NCI-H1417 treated with DMSO at 0.1 percent for 48 hours (cell line): ENCODE data around the gene KRTAP10-5.
"Not testable (repeated sequence)": the region's sequence is repeated elsewhere in the genome, so short reads cannot be mapped to it uniquely, and the experiment has no call there.

ENCODE experiments used
- DNase-seq: peaks from one replicate; lab custom pipeline; 2025; lab: John Stamatoyannopoulos, UW

Gene KRTAP10-5, protein sequence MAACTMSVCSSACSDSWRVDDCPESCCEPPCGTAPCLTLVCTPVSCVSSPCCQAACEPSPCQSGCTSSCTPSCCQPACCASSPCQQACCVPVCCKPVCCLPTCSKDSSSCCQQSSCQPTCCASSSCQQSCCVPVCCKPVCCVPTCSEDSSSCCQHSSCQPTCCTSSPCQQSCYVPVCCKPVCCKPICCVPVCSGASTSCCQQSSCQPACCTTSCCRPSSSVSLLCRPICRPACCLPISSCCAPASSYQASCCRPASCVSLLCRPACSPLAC

DNA sequence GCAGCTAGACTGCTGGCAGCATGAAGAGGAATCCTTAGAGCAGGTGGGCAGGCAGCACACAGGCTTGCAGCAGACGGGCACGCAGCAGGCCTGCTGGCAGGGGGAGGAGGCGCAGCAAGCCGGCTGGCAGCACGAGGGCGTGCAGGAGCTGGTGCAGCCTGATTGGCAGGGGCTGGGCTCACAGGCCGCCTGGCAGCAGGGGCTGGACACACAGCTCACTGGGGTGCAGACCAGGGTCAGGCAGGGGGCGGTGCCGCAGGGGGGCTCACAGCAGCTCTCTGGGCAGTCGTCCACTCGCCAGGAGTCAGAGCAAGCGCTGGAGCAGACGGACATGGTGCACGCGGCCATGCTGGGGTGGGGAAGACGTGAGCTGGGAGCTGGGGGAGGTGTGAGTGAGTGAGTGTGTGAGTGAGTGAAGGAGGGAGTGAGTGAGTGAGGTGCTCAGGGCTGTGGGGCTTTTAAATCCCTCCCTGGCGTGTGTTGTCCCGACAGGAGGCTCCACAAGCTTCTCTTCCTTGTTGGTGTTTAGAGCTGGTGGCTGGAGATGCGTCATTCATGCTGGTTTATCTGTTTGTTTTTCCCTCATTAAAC is at the start of gene KRTAP10-5:
TSS of gene KRTAP10-5 (minus strand) at position 374 of the 591 bp plus-strand sequence. CDS start at position 348, 26 bp downstream.
- not testable (repeated sequence) for DNase-seq

DNA sequence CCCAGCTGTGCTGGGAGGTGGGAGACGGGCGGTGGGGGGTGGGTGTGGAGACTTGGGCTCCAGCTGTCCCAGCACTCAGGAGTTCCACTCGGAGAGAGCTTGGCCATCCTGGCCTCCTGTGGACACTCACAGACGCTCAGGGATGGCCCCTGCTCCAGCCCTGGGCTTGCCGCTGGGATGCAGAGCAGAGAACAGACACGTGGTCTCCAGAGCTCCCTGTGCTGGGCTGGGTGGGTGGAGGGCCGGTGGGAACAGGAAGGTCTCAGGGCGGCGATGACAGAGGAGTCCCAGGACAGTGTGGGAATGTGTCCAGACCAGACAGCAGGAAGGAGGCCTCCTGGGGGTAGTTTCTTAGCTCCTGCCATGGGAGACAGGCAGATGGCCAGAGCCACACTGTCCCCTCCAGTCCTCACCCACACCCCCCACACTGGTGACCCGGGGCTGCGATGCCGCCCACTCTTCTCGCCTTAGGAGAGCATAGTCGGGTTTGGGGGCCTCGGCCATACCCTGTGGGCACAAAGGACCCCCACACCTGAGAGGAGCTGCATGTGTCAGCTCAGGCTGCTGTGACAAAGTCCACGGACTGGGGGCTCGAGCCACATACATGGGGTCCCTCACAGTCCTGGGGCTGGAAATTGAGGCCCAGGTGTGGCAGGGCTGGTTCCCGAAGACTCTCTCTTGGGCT is 48.4 kb upstream of the KRTAP10-5 start:
- no peak for DNase-seq

- DNase-seq, result not testable (repeated sequence)
These were observed 47.4 kb upstream of the KRTAP10-5 start for GRCh38 chr21:44627831-44628233.

- DNase-seq, result not testable (repeated sequence)
These were observed 46.9 kb upstream of the KRTAP10-5 start for GRCh38 chr21:44627181-44627822.

DNA sequence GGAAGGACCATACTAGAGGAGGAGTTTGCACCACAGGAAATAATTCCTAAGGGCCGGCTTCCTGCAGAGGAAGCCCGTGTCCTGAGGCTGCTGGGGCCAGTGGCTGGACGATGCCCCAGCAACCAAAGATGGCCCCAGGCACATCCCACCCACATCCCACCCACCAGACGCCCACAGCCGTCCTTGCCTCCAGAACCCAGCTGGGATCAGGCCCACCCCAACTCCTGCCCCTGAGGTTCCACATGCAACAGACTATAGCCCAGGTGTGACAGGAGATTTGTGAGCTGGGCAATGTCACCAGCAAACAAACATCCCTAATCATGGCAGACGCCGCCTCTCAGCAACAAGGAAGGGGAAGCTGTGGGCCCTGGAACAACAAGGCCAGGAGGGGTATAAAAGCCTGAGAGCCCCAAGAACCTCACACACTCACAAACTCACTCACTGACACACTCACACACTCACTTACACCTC is 46.3 kb upstream of the KRTAP10-5 start, which contains the start of gene KRTAP10-9:
TSS of gene KRTAP10-9 (plus strand) at position 421 of the 471 bp plus-strand sequence. CDS start 79 bp downstream, outside the sequence.
- DNase-seq, result no peak

GRCh38 chr21:44626262-44626661 is 45.9 kb upstream of the KRTAP10-5 start:
- no peak for DNase-seq

DNA sequence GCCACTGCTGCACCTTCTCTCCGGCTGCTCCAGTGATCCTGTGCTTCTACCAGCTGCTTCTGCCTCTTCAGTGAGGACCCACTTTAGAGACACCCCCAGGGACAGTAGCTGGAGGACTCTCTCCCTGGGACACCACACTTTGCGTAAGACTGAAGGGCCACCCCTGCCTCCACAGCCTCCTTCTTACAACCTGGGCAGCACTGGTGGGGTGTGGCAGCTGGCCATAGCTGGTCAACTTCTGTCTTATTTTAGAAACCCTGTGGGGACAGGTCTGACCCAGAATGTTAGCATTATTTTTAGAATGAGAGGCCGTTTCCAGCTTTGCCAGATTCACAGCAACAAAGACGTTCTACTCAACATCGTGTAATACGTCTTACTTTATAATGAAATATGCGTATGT is 45.4 kb upstream of the KRTAP10-5 start:
- DNase-seq, result no peak

DNA sequence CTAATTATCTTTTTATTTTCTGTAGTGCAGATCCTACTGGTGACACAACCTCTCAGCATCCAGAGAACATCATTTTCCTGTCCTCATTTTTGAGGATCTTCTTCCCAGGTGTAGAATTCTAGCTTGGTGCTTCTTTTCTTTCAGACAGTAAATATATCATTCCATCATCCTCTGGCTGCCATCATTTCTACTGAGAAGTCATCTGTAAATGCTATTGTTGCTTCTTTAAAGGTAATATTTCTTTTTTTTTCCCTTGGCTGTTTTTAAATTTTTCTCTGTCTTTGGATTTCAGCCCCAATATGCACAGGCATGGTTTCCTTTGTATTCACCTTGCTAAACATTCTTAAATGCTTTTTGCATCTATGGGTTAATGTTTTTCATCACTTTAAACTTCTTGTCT is 43.2 kb upstream of the KRTAP10-5 start:
- DNase-seq, result no peak

- no peak for DNase-seq
These were observed 39.5 kb upstream of the KRTAP10-5 start for GRCh38 chr21:44619886-44620285.

GRCh38 chr21:44618909-44619308 is 38.5 kb upstream of the KRTAP10-5 start:
- DNase-seq, result no peak

DNA sequence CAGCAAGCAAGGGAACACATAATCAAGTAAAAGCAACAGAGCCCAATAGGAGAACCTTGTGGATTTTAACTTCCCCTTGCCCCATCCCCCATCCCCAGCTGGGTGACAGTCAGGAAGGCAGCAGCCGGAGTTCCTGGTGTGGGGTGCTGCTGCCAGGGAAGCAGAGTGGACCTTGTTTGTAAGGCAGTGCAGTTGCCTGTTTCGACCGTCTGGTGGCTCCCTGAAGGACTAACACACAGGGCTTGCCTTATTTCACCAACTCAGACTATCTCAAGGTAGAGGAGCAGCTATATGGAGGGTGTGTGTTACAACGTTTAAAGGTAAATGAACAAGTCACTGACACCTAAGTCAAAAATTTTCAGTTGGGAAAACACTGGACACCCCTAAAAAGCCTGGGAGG is 38.1 kb upstream of the KRTAP10-5 start:
- no peak for DNase-seq

- no peak for DNase-seq
These were observed 36.7 kb upstream of the KRTAP10-5 start for GRCh38 chr21:44617071-44617501.

DNA sequence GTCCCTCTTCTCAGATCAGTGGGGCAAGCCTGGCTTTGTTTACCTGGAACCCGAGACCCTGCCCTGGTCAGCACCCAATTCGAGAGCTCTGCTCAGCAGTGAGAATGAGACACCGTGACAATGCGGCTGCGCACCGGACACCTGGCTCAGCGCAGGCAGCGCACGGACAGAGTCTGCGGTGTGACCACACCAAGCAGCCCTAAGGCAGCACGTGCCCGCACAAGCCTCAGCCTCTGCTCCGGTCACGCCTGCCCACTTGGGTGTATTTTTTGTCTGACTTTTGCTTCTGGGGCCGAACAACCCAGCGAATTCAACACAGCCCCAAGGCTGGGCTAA is 36.2 kb upstream of the KRTAP10-5 start:
- DNase-seq, result no peak

DNA sequence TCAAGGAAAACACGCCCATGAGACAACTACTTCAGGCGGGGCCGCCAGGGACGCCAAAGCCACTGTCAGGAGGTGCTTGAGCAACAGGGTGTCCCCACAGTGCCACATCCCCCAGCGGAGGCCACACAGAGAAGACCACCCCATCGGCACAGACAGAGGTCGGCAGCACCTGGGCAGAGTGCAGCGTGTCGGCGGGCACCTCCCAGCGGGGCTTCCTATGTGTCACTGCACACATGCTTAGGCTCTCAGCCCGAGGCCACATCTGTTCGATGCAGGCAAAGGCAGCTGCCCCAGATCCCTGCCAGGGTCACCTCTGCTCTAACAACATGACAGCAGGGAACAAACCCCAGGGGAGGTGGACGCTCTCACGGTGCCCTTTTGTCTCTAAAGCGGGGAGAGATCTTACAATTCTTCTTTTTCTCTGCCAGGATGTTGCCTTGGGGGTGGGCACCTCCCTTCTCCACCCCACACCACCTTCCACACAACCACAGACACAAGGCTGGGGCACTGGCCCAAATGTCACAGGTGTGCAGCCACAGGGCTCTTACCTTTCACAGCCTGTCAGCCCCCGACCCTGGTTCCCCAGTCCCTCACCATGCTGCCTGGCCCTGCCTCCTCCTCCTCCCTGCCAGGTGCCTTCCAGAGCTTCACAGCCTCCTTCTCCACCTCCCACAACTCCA is 35.6 kb upstream of the KRTAP10-5 start:
- no peak for DNase-seq

DNA sequence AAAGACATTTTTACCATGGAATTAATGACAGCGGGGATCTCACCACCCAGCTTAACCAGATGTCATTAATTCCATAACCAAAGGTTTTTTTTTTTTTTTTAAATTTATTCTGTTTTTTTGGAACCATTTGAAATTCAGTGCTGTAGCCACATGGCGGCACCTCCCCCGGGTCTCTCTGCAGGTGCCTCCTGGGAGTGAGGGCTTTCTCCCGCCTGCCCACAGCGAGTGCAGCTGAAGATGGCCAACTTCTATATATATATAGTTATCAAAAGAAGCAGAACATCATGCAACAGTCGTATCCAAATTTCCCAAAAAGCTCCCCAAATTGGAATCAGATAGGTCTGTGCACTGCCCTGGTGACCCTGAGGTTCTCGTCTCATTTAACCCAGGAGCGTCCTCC is 35.1 kb upstream of the KRTAP10-5 start:
- no peak for DNase-seq

DNA sequence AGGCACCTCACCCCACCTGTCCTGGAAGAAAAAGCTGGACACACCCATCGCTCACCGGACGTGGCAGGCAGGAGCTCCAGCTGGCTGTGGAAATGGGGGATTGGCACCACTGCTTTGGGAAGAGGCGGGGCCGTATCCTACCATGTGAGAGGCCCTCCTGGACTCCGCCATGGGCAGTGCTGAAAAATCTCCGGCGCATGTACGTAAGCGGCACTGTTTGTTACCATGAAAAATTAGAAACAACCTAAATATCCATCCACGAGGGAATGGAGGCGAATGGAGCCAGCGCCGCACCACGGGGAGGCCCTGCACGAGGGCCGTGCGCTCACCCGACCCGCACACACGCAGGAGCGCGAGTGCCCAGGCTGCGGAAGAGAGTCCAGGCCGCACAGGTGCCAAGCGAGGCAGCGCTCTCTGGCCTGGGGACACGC is 34.6 kb upstream of the KRTAP10-5 start:
- no peak for DNase-seq

DNA sequence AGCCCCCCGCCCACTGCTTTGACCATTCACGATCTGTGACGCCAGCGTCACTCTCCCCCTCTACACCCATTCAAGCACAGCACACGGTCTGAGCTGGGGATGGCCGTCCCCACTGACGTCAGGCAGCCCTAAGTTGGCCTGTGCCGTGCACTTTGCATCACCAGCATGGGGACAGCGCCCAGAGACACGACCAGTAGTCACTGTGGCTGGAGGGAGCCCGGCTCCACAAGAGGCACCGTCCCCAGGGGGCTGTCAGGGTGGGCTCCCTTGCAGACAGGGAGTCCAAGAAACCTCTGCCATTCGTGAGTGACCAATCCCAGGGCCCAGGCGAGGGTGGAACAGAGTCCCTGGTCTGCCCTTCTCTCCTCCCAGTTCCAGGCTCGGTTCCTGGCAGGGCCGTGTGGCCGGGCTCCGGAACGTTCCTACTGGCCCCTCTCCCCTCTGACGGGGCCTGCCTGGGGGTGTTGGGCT is 33.8 kb upstream of the KRTAP10-5 start:
- no peak for DNase-seq

GRCh38 chr21:44613386-44614155 is 33.2 kb upstream of the KRTAP10-5 start:
- no peak for DNase-seq

DNA sequence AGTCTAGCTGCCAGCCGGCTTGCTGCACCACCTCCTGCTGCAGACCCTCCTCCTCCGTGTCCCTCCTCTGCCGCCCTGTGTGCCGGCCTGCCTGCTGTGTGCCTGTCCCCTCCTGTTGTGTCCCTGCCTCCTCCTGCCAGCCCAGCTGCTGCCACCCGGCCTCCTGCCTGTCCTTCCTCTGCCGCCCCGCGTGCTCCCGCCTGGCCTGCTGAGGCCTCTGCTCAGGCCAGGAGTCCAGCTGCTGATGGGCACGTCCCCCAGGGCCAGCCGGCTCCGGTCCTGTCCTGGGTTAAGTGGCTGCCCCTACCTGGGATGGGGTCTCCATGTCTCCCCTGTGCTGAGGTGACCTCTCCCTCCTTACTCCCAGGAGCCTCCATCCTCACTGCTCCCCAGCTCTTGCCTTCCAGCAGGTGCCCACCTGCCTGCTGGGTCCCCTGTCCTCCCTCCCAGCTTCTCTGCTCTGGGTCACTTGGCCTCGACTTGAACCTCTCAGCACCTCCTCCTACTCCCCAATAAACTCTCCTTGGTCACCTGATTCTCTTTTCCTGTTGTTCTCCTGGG is 32.3 kb upstream of the KRTAP10-5 start:
- DNase-seq, result no peak

DNA sequence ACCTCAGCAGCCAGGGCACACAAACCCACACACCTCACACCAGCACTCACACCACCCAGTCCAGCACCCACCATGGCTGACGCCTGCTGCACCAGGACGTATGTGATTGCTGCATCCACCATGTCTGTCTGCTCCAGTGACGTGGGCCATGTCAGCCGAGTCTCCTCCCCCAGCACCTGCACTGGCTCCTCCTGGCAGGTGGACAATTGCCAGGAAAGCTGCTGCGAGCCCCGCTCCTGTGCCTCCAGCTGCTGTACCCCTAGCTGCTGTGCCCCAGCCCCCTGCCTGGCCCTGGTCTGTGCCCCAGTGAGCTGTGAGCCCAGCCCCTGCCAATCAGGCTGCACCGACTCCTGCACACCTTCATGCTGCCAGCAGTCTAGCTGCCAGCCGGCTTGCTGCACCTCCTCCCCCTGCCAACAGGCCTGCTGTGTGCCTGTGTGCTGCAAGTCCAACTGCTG is 31.7 kb upstream of the KRTAP10-5 start, which contains the start of gene KRTAP10-8:
TSS of gene KRTAP10-8 (plus strand) at position 51 of the 458 bp plus-strand sequence. CDS start at position 73, 22 bp downstream.
- DNase-seq, result no peak
